HG02840 (cell line): ENCODE data around the gene CTNND2.

Source experiments
- ATAC-seq: cut with Tn5 transposase; IDR thresholded peaks from one replicate; pipeline ENCODE4 v1.9.1; 2021; ENCODE audit warnings: mild to moderate bottlenecking, moderate library complexity, moderate number of reproducible peaks; ENCODE audit not compliant: unreplicated experiment, low FRiP score

The CTNND2 gene

GRCh38 chr5:11496137-11496719 lies 408.0 kb downstream of the CTNND2 start:
- no peak for ATAC-seq

GRCh38 chr5:11494340-11494739 lies 409.9 kb downstream of the CTNND2 start:
- ATAC-seq, result no peak

GRCh38 chr5:11491404-11492075 lies 412.7 kb downstream of the CTNND2 start:
- ATAC-seq, result no peak

DNA sequence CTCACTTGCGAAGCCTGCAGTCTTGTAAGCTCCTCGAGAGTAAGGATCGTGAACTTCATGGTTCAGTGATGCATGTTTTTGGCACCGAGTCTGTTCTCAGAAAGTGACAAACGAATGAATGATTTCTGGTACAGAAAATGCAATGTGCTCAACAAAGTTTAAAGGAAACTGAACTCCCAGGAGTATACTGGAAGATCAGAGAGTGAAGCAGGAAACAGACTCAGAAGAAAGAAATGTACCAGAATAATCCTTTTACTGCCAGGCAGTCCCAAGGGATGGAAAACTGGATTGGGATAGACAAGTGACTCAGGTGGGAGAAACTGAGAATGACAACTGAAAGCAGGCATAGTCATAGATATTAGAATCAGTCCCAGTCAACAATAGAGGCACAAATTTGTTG lies 420.6 kb downstream of the CTNND2 start:
- no peak for ATAC-seq

- no peak for ATAC-seq
Observed at GRCh38 chr5:11482011-11482410, 422.2 kb downstream of the CTNND2 start.

DNA sequence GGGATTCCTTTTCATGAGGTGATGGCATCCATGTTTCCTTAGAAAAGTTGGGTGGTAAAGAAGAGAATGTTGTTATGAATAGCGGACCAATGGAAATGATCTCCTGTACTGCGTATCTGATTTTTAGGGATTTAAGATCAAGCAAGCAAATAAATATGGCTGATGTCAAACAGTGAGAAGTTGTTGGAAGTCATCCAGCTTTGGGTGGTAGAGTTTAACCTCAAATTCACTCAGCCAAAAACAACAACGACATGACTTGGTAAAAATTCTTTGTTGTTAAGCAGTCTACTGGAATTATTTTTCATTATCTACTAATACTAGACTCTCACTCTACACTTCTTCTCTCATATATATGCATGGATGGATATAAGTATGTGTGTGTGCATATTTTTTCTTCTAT lies 426.5 kb downstream of the CTNND2 start:
- ATAC-seq, result no peak

DNA sequence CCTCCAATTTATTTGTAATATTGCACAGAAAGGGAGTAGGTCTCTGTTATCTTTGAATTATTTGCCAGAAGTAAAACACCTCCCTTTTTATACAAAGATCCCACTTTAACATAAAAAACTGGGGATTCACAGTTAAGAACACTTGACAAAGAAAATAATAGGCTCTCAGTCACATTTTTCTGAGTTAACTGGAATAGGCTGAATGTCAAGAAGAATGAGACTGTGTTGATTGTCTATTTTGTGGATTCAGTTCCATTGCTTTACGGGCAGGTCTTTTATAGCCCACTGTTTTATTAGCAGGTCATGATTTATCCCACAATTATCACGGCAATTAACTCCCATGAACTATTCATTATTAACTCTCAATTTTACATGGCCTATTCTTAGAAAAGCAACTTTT lies 427.4 kb downstream of the CTNND2 start:
- no peak for ATAC-seq

- ATAC-seq, result no peak
Observed at GRCh38 chr5:11468334-11469039, 435.8 kb downstream of the CTNND2 start.

GRCh38 chr5:11467588-11467987 lies 436.7 kb downstream of the CTNND2 start:
- no peak for ATAC-seq

DNA sequence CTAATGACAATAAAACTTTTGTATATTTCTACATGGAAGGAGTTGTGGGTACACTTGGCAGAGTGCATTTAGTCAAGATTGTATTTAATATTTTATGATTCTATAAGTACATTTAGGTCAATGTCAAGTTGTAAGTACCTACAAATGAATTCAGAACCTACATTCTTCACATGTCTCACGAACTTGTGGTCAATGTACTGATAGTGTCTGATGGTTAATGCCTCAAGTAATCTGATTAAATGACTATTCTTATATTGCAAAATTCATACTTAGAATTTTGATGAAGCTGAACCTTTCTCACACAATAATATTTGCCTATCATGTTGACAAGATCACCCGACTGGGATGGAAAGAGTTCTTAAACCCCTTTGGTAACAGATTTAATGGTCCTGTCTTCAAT lies 444.5 kb downstream of the CTNND2 start:
- ATAC-seq, result no peak

DNA sequence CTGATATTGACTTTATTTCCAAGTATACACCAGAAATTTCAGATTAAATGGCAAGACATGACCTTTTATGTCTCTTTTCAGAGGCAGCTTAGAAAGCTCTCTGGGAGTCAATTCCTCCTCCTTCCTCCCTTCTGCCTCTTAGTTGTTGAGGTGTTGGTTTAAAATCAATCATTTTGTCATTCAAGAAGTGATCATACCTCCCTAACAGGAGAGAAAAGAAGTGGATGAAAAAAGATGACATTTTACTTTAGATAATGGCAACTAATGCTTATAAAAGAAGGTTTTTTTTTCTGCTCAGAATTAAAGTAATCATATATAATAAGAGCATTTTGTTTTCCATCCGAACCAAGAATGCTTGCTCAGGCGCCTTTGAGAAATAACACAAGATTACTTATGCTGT lies 448.7 kb downstream of the CTNND2 start:
- ATAC-seq, result no peak

GRCh38 chr5:11452852-11453251 lies 451.4 kb downstream of the CTNND2 start:
- ATAC-seq, result no peak

DNA sequence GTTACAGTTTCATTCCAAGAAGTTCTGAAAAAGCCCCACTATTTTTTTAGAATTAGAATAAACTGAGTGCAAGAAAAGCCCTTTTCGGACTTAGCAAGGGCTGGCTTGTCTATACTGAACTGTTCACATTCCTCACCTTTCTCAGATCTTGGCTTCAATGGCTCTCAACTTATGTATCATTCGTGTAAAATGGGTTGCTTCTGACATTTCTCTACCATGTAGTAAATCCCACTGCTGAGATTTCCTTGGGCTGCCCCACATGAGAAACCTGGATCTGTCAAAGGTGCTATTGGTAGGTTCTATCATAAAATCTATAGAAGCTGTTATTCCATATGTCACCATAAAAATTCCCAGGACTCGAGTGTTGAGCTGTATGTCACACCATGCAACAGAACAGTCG lies 454.3 kb downstream of the CTNND2 start:
- ATAC-seq, result no peak

- ATAC-seq, result no peak
Observed at GRCh38 chr5:11449217-11449616, 455.0 kb downstream of the CTNND2 start.

GRCh38 chr5:11443831-11444230 lies 460.4 kb downstream of the CTNND2 start:
- ATAC-seq, result no peak

DNA sequence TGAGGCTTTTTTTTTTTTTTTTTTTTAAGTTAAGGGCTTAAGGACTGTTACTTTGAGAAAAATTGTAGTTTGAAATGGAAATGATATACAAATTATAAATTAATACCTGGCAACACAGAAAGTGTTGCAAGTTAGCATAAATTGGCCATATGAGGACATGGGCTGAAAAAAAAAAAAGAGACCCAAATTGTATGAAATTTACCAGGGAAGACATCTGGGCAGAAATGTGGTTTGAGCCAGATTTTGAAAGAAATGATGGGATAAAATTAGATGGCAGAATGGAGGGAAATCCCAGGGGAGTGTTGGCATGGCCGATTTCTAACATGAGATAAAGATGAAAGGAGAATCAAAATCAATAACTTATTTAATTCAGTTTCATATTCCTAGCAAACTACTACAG lies 472.1 kb downstream of the CTNND2 start:
- no peak for ATAC-seq

DNA sequence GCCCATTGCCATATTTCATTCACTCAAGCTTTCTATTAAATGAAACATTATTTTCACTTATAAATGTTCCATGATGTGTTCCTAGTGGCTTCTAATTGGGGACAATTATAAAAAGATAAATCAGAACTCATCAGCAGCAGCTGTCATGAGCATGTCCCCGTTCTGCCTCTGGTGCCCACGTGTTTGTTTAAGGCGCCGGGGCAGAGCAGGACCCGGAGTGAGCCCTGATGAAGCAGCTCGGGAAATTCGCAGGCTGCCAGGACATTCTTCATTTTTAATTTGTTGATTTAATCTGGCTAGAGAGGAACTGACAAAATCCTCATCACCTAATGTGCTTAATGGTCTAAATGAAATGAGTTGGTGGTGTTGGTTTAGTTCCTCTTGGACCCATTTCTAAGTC lies 475.0 kb downstream of the CTNND2 start:
- ATAC-seq, result no peak

- ATAC-seq, result no peak
Observed at GRCh38 chr5:11427569-11427968, 476.7 kb downstream of the CTNND2 start.

GRCh38 chr5:11426442-11426841 lies 477.8 kb downstream of the CTNND2 start:
- ATAC-seq, result no peak

- no peak for ATAC-seq
Observed at GRCh38 chr5:11422342-11422741, 481.9 kb downstream of the CTNND2 start.

GRCh38 chr5:11420969-11421368 lies 483.3 kb downstream of the CTNND2 start:
- ATAC-seq, result no peak

DNA sequence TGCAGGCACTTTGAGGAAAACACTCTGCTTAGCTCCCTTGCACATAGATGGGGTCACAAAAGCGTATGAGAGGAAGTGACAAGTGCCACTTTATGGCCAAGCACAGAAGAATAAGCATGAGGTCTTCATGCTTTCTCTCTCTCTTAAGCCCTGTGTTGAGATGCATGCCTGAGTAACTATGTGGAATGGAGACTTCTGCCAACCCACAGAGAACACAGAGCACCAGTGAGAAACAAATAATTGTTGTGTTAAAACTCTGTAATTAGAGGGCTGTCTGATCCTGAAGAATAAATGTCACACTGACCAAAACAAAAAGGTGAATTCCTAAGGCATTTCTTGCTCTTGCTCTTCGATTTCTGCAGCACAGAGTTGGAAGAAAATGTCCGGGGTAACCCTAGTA lies 488.5 kb downstream of the CTNND2 start:
- ATAC-seq, result no peak
